GM18526 (cell line): ENCODE measurements around the gene ATP23.

Experiments used
- POLR2A ChIP-seq: IDR thresholded peaks from 3 replicates; pipeline ENCODE4 v1.6.1; 2011; ENCODE audit not compliant: insufficient read length; ENCODE audit errors: extremely low read depth

The ATP23 gene

DNA sequence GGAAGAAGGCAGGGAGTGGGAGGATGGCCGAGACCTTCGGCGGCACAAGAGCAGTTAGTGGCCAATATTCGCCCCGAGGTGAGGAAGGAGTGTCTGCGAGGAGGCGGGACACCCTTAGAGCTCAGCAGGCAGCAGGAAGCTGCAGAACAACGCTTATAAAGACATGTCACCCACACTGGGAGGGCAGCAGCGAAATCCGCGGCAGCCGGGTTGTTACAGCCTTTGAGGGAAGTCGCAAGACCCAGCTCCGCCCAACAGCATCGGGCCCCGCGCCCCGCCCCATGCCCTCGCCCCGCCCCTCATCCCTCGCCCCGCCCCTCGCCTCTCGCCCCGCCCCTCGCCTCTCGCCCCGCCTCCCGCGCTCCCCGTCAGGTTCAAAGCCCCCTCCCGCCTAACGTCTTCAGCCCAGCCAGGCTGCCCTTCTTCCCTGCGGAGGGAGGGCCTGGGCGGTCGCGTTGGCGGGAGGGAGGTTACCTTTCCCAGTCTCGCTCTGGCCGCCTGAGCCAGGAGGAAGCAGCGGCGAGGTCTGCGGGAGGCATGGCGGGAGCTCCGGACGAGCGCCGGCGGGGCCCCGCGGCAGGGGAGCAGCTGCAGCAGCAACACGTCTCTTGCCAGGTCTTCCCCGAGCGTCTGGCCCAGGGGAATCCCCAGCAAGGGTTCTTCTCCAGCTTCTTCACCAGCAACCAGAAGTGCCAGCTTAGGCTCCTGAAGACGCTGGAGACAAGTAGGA lies at the start of gene ATP23:
Gene ATP23, plus strand, starts transcription at position 403 of the 730 bp plus-strand sequence. Its CDS starts 135 bp downstream, at position 538.
- TF ChIP-seq POLR2A: peak; percentile 94

DNA sequence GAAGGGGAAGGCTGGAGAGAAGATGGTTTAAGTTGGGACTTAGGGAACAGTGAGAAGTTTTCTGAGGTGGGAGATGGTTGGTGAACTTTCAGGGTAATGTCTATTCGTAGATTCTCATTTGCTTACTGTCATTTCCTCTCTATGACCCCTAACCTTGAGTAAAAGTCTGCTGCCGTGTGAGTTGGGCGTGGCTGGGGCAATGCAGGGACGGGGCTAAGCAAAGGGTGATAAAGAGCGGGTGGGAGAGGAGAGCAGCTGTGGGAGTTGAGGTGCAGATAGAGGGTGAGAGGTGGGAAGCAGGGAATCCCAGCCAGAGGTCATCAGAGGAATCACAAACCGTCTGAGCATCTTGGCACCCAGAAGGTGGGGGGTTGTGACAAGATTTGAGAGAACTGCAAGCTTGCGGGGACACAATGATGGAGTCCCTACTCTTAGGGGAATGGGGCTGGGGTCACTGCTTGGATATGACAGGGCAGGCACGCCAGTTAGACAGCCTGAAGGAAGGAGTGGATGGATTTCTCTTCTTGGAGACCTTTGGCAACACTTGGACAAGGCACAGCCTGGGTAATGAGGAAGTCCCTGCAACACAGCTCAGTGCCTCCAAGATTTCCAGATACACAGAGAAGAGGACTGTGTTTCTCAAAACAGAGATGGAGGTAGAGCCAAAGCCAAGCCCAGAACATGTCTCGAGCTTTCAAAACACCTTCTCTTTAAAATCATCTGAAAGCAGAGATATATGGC lies 49.0 kb upstream of the ATP23 start:
- no peak for TF ChIP-seq POLR2A

- TF ChIP-seq POLR2A: no peak
These were observed 47.7 kb upstream of the ATP23 start for GRCh38 chr12:57893431-57894353.

GRCh38 chr12:57894399-57895292 lies 46.7 kb upstream of the ATP23 start:
- no peak for TF ChIP-seq POLR2A

DNA sequence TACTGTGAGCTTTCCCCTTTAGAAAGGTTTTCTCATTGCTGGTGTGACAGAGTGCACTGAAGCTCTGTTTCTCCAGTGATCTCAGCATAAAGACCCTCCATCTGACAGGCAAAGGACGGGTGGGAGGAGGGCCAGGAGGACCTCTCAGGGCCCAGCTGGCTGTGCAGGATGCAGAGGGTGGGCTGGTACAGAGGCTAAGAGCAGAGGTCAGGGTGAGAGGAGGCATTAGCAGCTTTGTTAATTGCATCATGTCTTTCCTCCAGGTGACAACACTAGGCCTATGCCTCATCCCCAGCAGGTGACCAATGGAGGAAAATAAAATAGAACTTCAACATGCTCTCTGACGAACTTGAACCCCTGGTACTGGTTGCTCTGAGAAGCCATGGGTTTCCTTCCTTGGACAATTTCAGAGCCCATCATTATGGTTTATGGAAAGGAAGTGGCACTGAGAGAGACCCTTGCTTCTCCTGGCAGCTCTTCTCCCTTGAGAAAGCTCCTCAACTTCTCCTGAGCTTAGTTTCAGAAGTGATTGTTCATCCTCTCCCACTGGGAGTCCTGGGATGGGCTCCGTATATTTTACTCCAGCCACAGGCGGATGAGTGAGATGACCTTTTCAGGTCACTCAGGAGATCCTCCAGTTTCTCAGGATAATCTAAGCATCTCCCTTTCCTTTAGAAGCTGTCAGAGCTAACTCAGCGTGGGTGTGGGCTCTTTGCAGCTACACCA lies 45.8 kb upstream of the ATP23 start:
- no peak for TF ChIP-seq POLR2A

GRCh38 chr12:57896115-57896433 lies 45.3 kb upstream of the ATP23 start:
- no peak for TF ChIP-seq POLR2A

DNA sequence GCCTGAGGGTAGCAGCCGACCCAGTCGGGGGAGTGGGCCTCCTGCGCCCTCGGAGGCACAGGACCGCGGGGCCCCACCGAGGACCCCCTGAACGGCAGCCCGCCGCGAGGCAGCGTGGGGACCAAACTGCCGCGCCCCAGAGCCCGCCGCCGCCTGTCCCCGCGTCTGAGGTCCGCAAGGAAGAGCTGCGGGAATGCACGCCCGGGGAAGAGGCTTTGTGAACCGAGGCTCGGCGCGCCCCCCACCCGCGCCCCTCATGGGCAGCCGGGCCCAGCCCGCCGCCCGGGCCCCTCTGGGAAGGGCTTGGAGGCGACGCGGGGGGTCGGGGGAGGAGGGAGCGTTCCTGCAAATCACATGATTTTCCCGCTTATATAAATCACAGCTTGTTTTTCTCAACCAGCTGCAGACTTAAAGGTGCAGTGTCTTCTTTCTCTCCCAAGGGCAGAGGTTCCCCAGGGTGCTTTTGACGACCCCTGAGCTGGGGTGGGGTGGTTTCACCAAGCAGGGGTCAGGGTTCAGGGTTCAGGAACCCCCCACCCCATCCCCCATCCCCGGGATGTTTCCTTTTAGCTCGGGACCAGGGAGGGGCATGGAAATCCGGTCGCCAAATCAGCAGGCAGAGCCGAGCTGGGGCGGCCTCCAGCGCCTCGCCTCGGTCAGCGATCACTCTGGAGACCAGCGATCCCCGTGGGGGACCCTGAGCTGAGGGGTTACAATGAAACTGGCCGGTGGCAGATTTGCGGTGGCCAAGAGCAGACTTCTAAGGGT lies 44.7 kb upstream of the ATP23 start:
- TF ChIP-seq POLR2A: no peak

- TF ChIP-seq POLR2A: no peak
These were observed 43.9 kb upstream of the ATP23 start for GRCh38 chr12:57897286-57897974.

- TF ChIP-seq POLR2A: no peak
These were observed 42.9 kb upstream of the ATP23 start for GRCh38 chr12:57898308-57898970.

DNA sequence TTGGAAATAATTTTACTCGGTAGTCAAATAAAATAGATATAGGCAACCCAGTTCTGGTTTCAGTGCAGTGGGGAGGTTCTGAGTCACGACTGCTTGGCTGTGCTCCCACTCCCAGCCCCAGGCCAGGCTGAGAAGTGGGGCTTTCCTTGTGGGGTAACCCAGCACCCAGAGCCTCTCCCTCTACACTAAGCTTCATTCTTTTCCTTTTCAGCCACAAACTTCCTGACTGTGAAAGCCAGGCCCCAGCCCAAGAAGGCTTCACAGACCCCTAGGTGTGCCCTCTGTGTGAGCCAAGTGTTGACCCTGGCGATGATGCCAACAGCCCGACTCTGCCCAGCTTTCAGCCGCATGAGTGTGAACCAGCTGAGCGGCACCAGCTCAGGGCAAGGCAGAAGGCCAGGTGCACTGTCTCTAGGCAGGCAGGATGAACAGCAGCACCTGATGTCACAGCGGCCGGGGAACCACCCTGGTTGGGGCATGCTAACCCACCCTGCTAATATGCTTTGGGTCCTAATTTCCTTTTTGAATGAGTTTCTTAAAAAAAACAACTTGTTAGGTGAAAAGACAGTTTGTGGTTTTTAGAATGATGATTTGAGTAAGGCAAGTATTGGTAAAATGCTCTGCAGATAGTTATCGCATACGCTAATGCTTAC lies 42.2 kb upstream of the ATP23 start:
- no peak for TF ChIP-seq POLR2A

DNA sequence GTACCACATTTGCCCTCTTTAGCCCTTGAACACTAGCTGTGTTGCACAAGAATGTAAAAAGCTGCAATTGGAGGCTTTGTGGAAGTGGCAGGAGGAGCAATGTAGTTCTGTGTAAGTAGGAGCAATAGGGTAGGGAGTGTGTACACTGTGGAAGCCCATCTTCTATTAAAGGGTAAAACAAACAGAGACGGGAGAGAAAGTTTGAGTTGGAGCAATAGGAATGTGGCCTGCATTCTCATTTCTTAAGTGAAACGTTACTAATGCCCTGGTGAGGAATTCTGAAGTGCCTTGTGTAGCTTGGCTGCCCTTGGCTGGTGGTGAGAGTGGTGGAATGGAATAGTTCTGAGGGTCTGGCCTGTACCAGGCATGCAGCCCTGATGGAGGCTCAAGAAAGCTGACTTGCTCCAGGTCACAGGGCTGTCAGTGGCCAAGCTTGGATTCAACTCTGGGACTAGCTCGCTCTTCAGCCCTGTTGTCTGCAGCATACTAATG lies 38.8 kb upstream of the ATP23 start:
- no peak for TF ChIP-seq POLR2A

- no peak for TF ChIP-seq POLR2A
These were observed 36.9 kb upstream of the ATP23 start for GRCh38 chr12:57904426-57904825.
